Activated CD4-positive, alpha-beta T cell treated with anti-CD3 and anti-CD28 coated beads, Interleukin-10, Interleukin-2, amounts not matched to agents 100 ng/mL and 50 ng/mL, durations not matched to agents 16 hours and 8 hours (primary cell): ENCODE data around the gene CHTF18.

Experiments
- DNase-seq: peaks from one replicate; pipeline ENCODE4 v3.0.0-alpha.2; 2020

The CHTF18 gene

DNA sequence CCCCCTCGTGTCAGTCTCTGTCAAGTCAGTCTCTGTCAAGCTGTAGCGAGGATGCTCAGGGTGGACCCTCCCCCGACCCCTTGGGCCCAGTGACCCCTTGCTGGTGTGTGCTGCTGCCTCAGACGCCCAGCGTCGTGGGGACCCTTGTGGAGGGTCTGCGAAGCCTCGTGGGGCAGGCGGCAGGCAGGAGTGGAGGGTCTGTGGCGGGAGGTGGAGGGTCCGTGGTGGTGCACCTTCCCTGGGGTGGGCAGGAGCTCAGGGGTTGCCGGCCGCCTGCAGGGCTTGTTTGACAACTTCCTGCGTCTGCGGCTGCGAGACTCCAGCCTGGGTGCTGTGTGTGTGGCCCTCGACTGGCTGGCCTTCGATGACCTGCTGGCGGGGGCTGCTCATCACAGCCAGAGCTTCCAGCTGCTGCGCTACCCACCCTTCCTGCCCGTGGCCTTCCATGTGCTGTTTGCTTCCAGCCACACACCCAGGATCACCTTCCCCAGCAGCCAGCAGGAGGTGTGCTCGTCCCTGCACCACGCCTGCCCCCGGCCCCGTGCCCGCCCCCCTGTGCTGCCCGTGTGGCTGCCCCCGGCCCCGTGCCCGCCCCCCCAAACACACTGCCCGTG lies 6.5 kb downstream of the CHTF18 start:
- DNase-seq: no peak

- DNase-seq: no peak
Measured at GRCh38 chr16:795580-796229, 7.3 kb downstream of the CHTF18 start.

GRCh38 chr16:796296-797119 lies 8.1 kb downstream of the CHTF18 start:
- no peak for DNase-seq

GRCh38 chr16:797120-797420 lies 8.7 kb downstream of the CHTF18 start:
- peak; percentile 62 for DNase-seq

DNA sequence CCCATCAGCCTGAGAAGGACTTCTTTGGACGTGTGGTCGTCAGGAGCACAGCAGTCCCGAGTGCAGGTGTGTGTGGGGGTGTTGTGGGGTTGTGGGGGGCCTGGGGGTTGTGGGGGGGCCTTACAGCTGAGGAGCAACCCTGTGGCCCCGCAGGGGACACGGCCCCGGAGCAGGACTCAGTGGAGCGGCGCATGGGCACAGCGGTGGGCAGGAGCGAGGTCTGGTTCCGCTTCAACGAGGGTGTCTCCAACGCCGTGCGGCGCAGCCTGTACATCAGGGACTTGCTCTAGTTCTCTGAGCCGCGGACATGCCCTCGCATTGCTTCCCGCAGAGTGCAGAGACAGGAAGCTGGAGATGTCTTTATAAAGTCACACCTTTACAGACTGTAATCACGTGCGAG lies 9.3 kb downstream of the CHTF18 start:
- DNase-seq: no peak

- DNase-seq: no peak
Measured at GRCh38 chr16:798666-799065, 10.2 kb downstream of the CHTF18 start.

GRCh38 chr16:799111-799947 lies 10.9 kb downstream of the CHTF18 start:
- no peak for DNase-seq

- no peak for DNase-seq
Measured at GRCh38 chr16:799948-800833, 11.8 kb downstream of the CHTF18 start, which contains the start of gene GNG13. TSS of gene GNG13 (minus strand) at chr16:800734. CDS start at chr16:799077, 1,657 bp downstream.

GRCh38 chr16:800834-801511 lies 12.6 kb downstream of the CHTF18 start:
- DNase-seq: no peak

- DNase-seq: no peak
Measured at GRCh38 chr16:801584-802363, 13.4 kb downstream of the CHTF18 start.

GRCh38 chr16:802461-802860 lies 14.0 kb downstream of the CHTF18 start:
- DNase-seq: no peak

GRCh38 chr16:802914-803753 lies 14.7 kb downstream of the CHTF18 start:
- DNase-seq: no peak

DNA sequence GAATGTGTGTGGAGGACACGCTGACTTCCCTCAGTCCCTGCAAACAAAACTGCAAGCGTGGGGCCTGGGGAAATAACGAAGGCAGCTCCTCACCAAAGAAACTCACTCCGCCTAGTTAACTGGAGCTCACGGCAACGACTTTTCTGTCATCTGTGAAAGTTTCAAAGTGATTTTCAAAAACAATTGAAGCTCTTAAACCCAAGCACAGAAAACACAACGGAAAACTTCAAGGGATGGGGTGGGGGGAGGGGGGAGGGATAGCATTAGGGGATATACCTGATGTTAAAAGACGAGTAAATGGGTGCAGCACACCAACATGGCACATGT lies 15.3 kb downstream of the CHTF18 start:
- DNase-seq: no peak

GRCh38 chr16:804193-805048 lies 16.0 kb downstream of the CHTF18 start:
- DNase-seq: no peak

DNA sequence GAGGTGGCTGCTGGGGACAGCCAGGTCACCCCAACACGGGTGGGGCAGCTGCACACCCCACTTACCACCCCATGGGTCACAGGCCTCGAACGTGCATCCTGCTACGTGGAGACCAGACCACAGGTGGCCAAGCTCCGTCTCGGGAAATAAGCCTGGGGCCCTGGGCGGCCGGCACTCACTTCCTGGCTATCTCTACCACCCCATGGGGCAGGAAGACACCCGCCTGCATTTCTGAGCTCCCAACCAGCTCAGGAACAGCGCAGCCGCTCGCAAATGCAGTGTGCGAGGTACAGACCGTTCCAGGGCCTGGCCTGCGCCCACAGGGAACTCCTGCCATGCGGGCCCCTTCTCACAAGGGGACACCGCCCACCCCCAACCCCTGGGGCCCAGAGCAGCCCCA lies 17.1 kb downstream of the CHTF18 start:
- no peak for DNase-seq

GRCh38 chr16:807347-808084 lies 19.1 kb downstream of the CHTF18 start:
- DNase-seq: peak; percentile 94

DNA sequence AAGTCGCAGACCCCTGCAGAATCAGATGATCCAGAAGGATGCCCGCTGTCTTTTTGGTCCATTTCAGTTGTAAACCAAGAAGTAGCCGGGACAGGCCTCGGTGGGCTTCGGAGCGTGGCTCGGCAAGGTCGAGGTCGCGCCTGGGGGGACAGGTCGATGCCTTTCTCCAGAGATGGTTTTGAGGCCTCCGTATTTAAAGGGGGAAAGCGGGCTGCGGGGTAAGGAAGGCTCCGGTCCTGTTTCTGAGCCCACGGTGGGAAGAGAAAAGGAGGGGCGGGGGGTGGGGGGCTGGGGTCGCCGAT lies 19.6 kb downstream of the CHTF18 start:
- no peak for DNase-seq

GRCh38 chr16:813204-813915 lies 24.9 kb downstream of the CHTF18 start:
- DNase-seq: peak; percentile 54
